GM12878 (cell line): Measurements from ENCODE around the gene RNU6-9. TPM values are rescaled to one million over a fixed set of nuclear protein-coding genes. Genes with fewer than 3 reads are reported as not detected.

Experiments
- ATAC-seq: fragments of 200-7000 bp; cut with Tn5 transposase; 3 replicates; pipeline ENCODE4 v1.9.1; 2020; ENCODE audit warnings: mild to moderate bottlenecking, moderate library complexity
- BruUV-seq: library from RNA; stranded (reverse); fragments of 400-500 nt; replicated peaks from 2 replicates; lab custom pipeline; 2021; lab: Mats Ljungman, UMichigan
- CTCF ChIA-PET: fragments of 300-600 bp; sonication (Branson Sonifier 250); formaldehyde crosslinking; extraction: SDS; loops from one replicate; lab custom pipeline; 2021; ENCODE audit warnings: inconsistent platforms; lab: Yijun Ruan, JAX
- POLR2A ChIA-PET: fragments of 350-600 bp; formaldehyde crosslinking; extraction: SDS; loops from one replicate; lab custom pipeline; 2021; ENCODE audit warnings: inconsistent platforms; lab: Charles Lee
- RAD21 ChIA-PET: fragments of 300-600 bp; sonication (Branson Sonifier 250); formaldehyde crosslinking; loops from one replicate; lab custom pipeline; 2023; ENCODE audit warnings: antibody characterized with exemption; ENCODE audit not compliant: unreplicated experiment; lab: Charles Lee
- SMC1A ChIA-PET: fragments of 300-600 bp; sonication (Branson Sonifier 250); formaldehyde crosslinking; loops from one replicate; lab custom pipeline; 2023; ENCODE audit not compliant: unreplicated experiment, uncharacterized antibody; lab: Charles Lee
- DNase-seq: peaks from one replicate; pipeline ENCODE4 v3.0.0-alpha.2; 2011; ENCODE audit warnings: low read depth, low spot score
- FAIRE-seq: peaks from 3 replicates; lab custom pipeline; 2011; peaks lifted over from hg19 to GRCh38; lab: Jason Lieb, UNC
- H2AFZ ChIP-seq: 2 replicates; pipeline ENCODE4 v1.6.0; 2011; ENCODE audit warnings: low read depth, low read length, control low read depth; ENCODE audit not compliant: control insufficient read depth
- H3K27ac ChIP-seq: 2 replicates; pipeline ENCODE4 v1.5.1; 2011; ENCODE audit warnings: control low read depth; ENCODE audit not compliant: control insufficient read depth, insufficient read depth
- H3K27me3 ChIP-seq, 2 experiments: replicated peaks in 1 of 2; 2 replicates each; pipeline versions ENCODE4 v1.6.0 to v1.6.1; 2011; ENCODE audit warnings: low read length in 1 of 2; ENCODE audit not compliant: control insufficient read depth in 2 of 2, insufficient read depth in 2 of 2
- H3K36me3 ChIP-seq, 2 experiments: 2 replicates each; pipeline ENCODE4 v1.5.1; 2011; ENCODE audit warnings: low read length in 1 of 2; ENCODE audit not compliant: control insufficient read depth in 2 of 2, insufficient read depth in 2 of 2
- H3K4me1 ChIP-seq: 2 replicates; pipeline ENCODE4 v1.6.1; 2011; ENCODE audit warnings: mild to moderate bottlenecking, low read length, moderate library complexity, mixed read lengths; ENCODE audit not compliant: control insufficient read depth, insufficient read depth
- H3K4me2 ChIP-seq: 2 replicates; pipeline ENCODE4 v1.6.0; 2011; ENCODE audit warnings: control low read depth; ENCODE audit not compliant: control insufficient read depth, insufficient read depth
- H3K4me3 ChIP-seq: fragments of 200-600 bp; sonication (generic); 2 replicates; pipeline ENCODE4 v1.5.1; 2016
- H3K79me2 ChIP-seq: 2 replicates; pipeline ENCODE4 v1.6.0; 2011; ENCODE audit warnings: low read length; ENCODE audit not compliant: control insufficient read depth, insufficient read depth
- H3K9ac ChIP-seq: 2 replicates; pipeline ENCODE4 v1.8.0; 2011; ENCODE audit warnings: low read length, control low read depth, mixed read lengths; ENCODE audit not compliant: control insufficient read depth, insufficient read depth
- H3K9me3 ChIP-seq: replicated peaks from 3 replicates; pipeline ENCODE4 v1.5.1; 2011; ENCODE audit warnings: mild to moderate bottlenecking, low read length; ENCODE audit not compliant: control insufficient read depth, insufficient read depth
- H4K20me1 ChIP-seq: 2 replicates; pipeline ENCODE4 v1.6.0; 2011; ENCODE audit not compliant: control insufficient read depth, insufficient read depth
- ASH2L ChIP-seq: fragments of 300-600, 200-600 bp; sonication (generic); IDR thresholded peaks from 2 replicates; pipeline ENCODE4 v1.6.1; 2017; ENCODE audit warnings: low read depth, mild to moderate bottlenecking, borderline replicate concordance
- ETV6 ChIP-seq, 2 experiments: fragments of 450-650 bp in 1 of 2; IDR thresholded peaks in 1 of 2; conservative IDR thresholded peaks in 1 of 2; 2 replicates each; pipeline ENCODE4 v1.6.1; 2014; ENCODE audit warnings: antibody characterized with exemption in 1 of 2, borderline replicate concordance in 1 of 2, low read depth in 1 of 2, mild to moderate bottlenecking in 1 of 2, moderate library complexity in 1 of 2
- FOXK2 ChIP-seq: fragments of 450-650 bp; IDR thresholded peaks from 2 replicates; pipeline ENCODE4 v1.6.1; 2017; ENCODE audit warnings: mild to moderate bottlenecking, moderate library complexity
- LARP7 ChIP-seq: fragments of 450-650 bp; IDR thresholded peaks from 2 replicates; pipeline ENCODE4 v1.6.1; 2017; ENCODE audit warnings: mild to moderate bottlenecking
- MXI1 ChIP-seq: fragments of 150-350 bp; IDR thresholded peaks from 2 replicates; pipeline ENCODE4 v1.6.1; 2011; ENCODE audit warnings: low read depth, mild to moderate bottlenecking, inconsistent platforms, low read length, improper control_type of control experiment
- NFXL1 ChIP-seq: fragments of 450-650 bp; IDR thresholded peaks from 2 replicates; pipeline ENCODE4 v1.6.1; 2017; ENCODE audit warnings: antibody characterized with exemption, mild to moderate bottlenecking, borderline replicate concordance
- RBBP5 ChIP-seq: fragments of 200-600 bp; sonication (generic); conservative IDR thresholded peaks from 2 replicates; pipeline ENCODE4 v1.6.1; 2016
- SUZ12 ChIP-seq: fragments of 200-600 bp; sonication (generic); IDR thresholded peaks from one replicate; pipeline ENCODE4 v1.6.1; 2018; ENCODE audit warnings: antibody characterized with exemption, mild to moderate bottlenecking; ENCODE audit not compliant: unreplicated experiment
- TARDBP ChIP-seq: IDR thresholded peaks from 2 replicates; pipeline ENCODE4 v1.6.1; 2016; ENCODE audit warnings: borderline replicate concordance
- TCF7 ChIP-seq: IDR thresholded peaks from 2 replicates; pipeline ENCODE4 v1.6.1; 2014; ENCODE audit warnings: antibody characterized with exemption, borderline replicate concordance
- USF1 ChIP-seq: IDR thresholded peaks from 2 replicates; pipeline ENCODE4 v1.6.1; 2011; ENCODE audit warnings: borderline replicate concordance, low read depth, mild to moderate bottlenecking, moderate library complexity, mixed read lengths, low read length; ENCODE audit not compliant: insufficient read depth; ENCODE audit errors: extremely low read length
- ZNF24 ChIP-seq: fragments of 450-650 bp; IDR thresholded peaks from 2 replicates; pipeline ENCODE4 v1.6.1; 2017; ENCODE audit warnings: antibody characterized with exemption, mild to moderate bottlenecking
- ZNF274 ChIP-seq: IDR thresholded peaks from one replicate; pipeline ENCODE4 v1.8.0; 2011; ENCODE audit not compliant: insufficient read length, insufficient read depth
- WGBS: methylation state at CpG from one replicate; pipeline ENCODE4 v1.1.6; 2016; ENCODE audit warnings: low lambda C conversion rate; ENCODE audit not compliant: insufficient replicate concordance, insufficient coverage; ENCODE audit errors: missing lambda C conversion rate; 5-methylcytosine and 5-hydroxymethylcytosine counted together
- in situ Hi-C: fragments of 300-500 bp; cut with MboI; formaldehyde crosslinking; loops from 9 replicates; pipeline ENCODE4 v1.14.3; 2018; ENCODE audit warnings: mixed read lengths
- intact Hi-C: fragments of 100-400 bp; cut with micrococcal nuclease; formaldehyde crosslinking; loops from one replicate; pipeline ENCODE4 v1.14.2; 2022; ENCODE audit not compliant: unreplicated experiment
- polyA plus RNA-seq, 11 experiments: library from polyadenylated mRNA; depleted of rRNA in 4 of 11; unstranded in 6 of 11; stranded (reverse) in 5 of 11; fragments of >200 nt; fragmentation: Nextera tagmentation in 4 of 11; fragmentation: Illumina TruSeq in 1 of 11; extraction: Ambion mirVana in 4 of 11; extraction: Trizol in 1 of 11; gene quantifications; 1 replicate in 1 of 11; 2 replicates in 10 of 11; pipeline versions ENCODE4 v1.2.1 to v1.2.3, GENCODE V29; 2011 to 2016; ENCODE audit warnings: inconsistent platforms in 2 of 11, missing spikeins in 2 of 11, low read depth in 1 of 11
- total RNA-seq, 4 experiments: library from RNA; depleted of rRNA in 3 of 4; stranded (reverse); fragments of >200 nt in 3 of 4; fragmentation: Illumina TruSeq in 1 of 4; extraction: Trizol in 1 of 4; gene quantifications; 2 replicates each; pipeline versions ENCODE4 v1.2.1 to v1.2.3, GENCODE V29; 2013 to 2021

RNU6-9 gene
- total and polyA plus RNA-seq, 10 of the 15 experiments (the other 5 are each of a cell fraction or from before 2014, with no cell fraction given) = not detected

- SMC1A ChIA-PET = interaction anchor here (3.0 kb wide), 1 partner anchor 10 kb away, joined by 9 read pairs; no protein-coding TSS in a partner anchor
- Histone ChIP-seq H3K36me3 (peaks cover 0 to 6% of the 10 kb centered on the region in 2 experiments; a peak in 2 of 4 replicates), H4K20me1 (no peaks in the 10 kb centered on the region)
Measured at GRCh38 chr19:897442-898039, 4.3 kb downstream of the RNU6-9 start.

More at GRCh38 chr19:897442-898039, 4.3 kb downstream of the RNU6-9 start:
- FAIRE-seq (no peak), DNase-seq (no peak), ATAC-seq (no peak)
- Histone ChIP-seq H3K79me2 (peaks cover under 1% of the 10 kb centered on the region), H3K4me1 (no peaks in the 10 kb centered on the region), H2AFZ (no peak overlapping the region), H3K27me3 (no peaks in the 10 kb centered on the region), H3K9ac (no peak overlapping the region), H3K9me3 (no peaks in the 10 kb centered on the region), H3K4me3 (no peak overlapping the region), H3K27ac (no peak overlapping the region), H3K4me2 (no peak overlapping the region)
- ChIA-PET POLR2A (interaction anchor here (0.6 kb wide), 1 partner anchor 11 kb away, joined by 4 read pairs; no protein-coding TSS in a partner anchor), CTCF (interaction anchor here (0.8 kb wide), 1 partner anchor 34 kb away, joined by 3 read pairs; no protein-coding TSS in a partner anchor), RAD21 (no interaction called here)
- TF ChIP-seq ASH2L = no peak
- no peak for TF ChIP-seq ZNF274
- no peak for TF ChIP-seq TARDBP
- no peak for TF ChIP-seq NFXL1
- no peak for TF ChIP-seq MXI1
- no peak for TF ChIP-seq ETV6 (conservative IDR thresholded peaks at IDR 0.05 in 1 of 2, IDR thresholded peaks at IDR 0.05 in 1 of 2; ENCODE audit: borderline replicate concordance in 1 of 2, low read depth in 1 of 2)
- no peak for TF ChIP-seq ZNF24
- TF ChIP-seq TCF7 = no peak
- no peak for TF ChIP-seq RBBP5
- TF ChIP-seq USF1 = no peak
- no peak for TF ChIP-seq FOXK2
- no peak for TF ChIP-seq LARP7
- TF ChIP-seq SUZ12 = no peak
- WGBS = 99% methylated on average over 26 of the region's 26 CpGs
- no TSS peak for BruUV-seq
- in situ Hi-C loops (no loop called here), intact Hi-C loops (no loop called here)
